H1 (cell line): ENCODE results near the gene STK16. TPM values are rescaled to one million over a fixed set of nuclear protein-coding genes. Genes with fewer than 3 reads are reported as not detected.

Source experiments
- KDM4A ChIP-seq: IDR thresholded peaks from one replicate; pipeline ENCODE4 v1.7.1; 2012; ENCODE audit warnings: low read depth, mild to moderate bottlenecking, moderate library complexity, low read length, inconsistent platforms; ENCODE audit not compliant: severe bottlenecking
- NRF1 ChIP-seq: IDR thresholded peaks from 2 replicates; pipeline ENCODE4 v1.6.1; 2011; ENCODE audit warnings: mild to moderate bottlenecking, low read depth, low read length, improper control_type of control experiment
- SIN3A ChIP-seq, 2 experiments: IDR thresholded peaks in 1 of 2; conservative IDR thresholded peaks in 1 of 2; 2 replicates each; pipeline ENCODE4 v1.6.1; 2011 to 2012; ENCODE audit warnings: low read length in 2 of 2, improper control_type of control experiment in 1 of 2, low read depth in 1 of 2, mild to moderate bottlenecking in 1 of 2
- TAF1 ChIP-seq: IDR thresholded peaks from 2 replicates; pipeline ENCODE4 v1.6.1; 2011; ENCODE audit warnings: mild to moderate bottlenecking, low read depth, low read length
- polyA plus RNA-seq, 7 experiments: library from polyadenylated mRNA; depleted of rRNA in 3 of 7; stranded (reverse) in 5 of 7; unstranded in 2 of 7; fragments of >200 nt in 5 of 7; fragments of 200-250 nt in 2 of 7; gene quantifications; 1 replicate in 5 of 7; 2 replicates in 1 of 7; 4 replicates in 1 of 7; pipeline versions ENCODE4 v1.2.1 to v1.2.3, GENCODE V29; 2011 to 2013; ENCODE audit warnings: missing spikeins in 2 of 7, mixed read lengths in 2 of 7
- total RNA-seq: library from RNA; stranded (reverse); fragmentation: NEBNext Ultra II Directional; extraction: Animal tissue kit (Norgen Biotek cat#: 25700); gene quantifications from 2 replicates; pipeline ENCODE4 v1.2.1, GENCODE V29; 2021

The STK16 gene
- total and polyA plus RNA-seq, 2 of the 8 experiments (the other 6 are each of a cell fraction or from before 2014, with no cell fraction given), result 21.3 to 51.4 TPM

DNA sequence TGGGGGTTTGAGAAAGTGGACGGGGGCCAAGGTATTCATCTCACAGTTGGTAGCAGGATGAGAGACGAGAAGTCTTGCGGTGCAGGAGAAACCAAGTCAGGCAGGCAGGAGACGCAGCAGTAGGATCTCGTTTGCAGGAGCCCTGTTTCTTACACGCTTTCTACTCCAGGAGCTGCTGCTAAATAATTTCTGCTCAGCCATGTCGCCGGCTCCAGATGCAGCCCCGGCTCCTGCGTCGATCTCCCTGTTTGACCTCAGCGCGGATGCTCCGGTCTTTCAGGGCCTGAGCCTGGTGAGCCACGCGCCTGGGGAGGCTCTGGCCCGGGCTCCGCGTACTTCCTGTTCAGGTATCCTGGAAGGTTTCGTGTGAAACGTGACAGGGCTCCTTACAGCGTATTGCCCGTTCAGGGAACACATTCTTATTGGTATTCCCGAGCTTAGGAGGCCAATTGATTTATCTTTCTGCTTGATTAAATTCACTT, 15.2 kb upstream of the STK16 start (continued):
- no peak for TF ChIP-seq KDM4A
- no peak for TF ChIP-seq NRF1
- TF ChIP-seq TAF1, result no peak
- peak in 1 of 2 experiments; percentile 26; a peak in 1 of 4 replicates for TF ChIP-seq SIN3A (conservative IDR thresholded peaks at IDR 0.05 in 1 of 2, IDR thresholded peaks at IDR 0.05 in 1 of 2; ENCODE audit: low read depth in 1 of 2, low read length in 2 of 2)
- TF ChIP-seq, all 59 proteins: peak for 3
